HCT116 (cell line): ENCODE data around the gene UGGT2. TPM values are rescaled to one million over a fixed set of nuclear protein-coding genes. Genes with fewer than 3 reads are reported as not detected.

Experiments
- ATAC-seq: fragments of 200-7000 bp; cut with Tn5 transposase; 2 replicates; pipeline ENCODE4 v1.9.1; 2020; ENCODE audit warnings: mild to moderate bottlenecking, moderate library complexity
- BruUV-seq: library from RNA; stranded (reverse); fragments of 400-500 nt; replicated peaks from 2 replicates; lab custom pipeline; 2021; lab: Mats Ljungman, UMichigan
- CTCF ChIA-PET: fragments of 300-600 bp; sonication (Branson Sonifier 250); formaldehyde crosslinking; loops from one replicate; lab custom pipeline; 2021; ENCODE audit warnings: antibody characterized with exemption; lab: Charles Lee
- POLR2A ChIA-PET: fragments of 300-600, 350-600 bp; sonication (Branson Sonifier 250); formaldehyde crosslinking; loops from one replicate; lab custom pipeline; 2021; ENCODE audit warnings: antibody characterized with exemption; lab: Charles Lee
- RAD21 ChIA-PET, 2 experiments: fragments of 300-600 bp; sonication (Branson Sonifier 250); formaldehyde crosslinking; loops; one replicate each; lab custom pipeline; 2023; ENCODE audit warnings: low total read pairs in 2 of 2; ENCODE audit not compliant: uncharacterized antibody in 2 of 2, unreplicated experiment in 2 of 2, low non-redundant PET in 1 of 2; lab: Charles Lee
- DNase-seq: peaks from one replicate; pipeline ENCODE4 v3.0.0-alpha.2; 2010; ENCODE audit warnings: low read depth, low spot score
- H2AFZ ChIP-seq: fragments of 200-600 bp; shearing (Covaris generic), sonication (generic); 2 replicates; pipeline ENCODE4 v1.6.1; 2017; ENCODE audit warnings: low read depth, mixed run types, mixed read lengths, antibody characterized with exemption, low read length; ENCODE audit not compliant: poor library complexity, severe bottlenecking
- H3K27ac ChIP-seq: 2 replicates; pipeline ENCODE4 v1.5.1; 2012; ENCODE audit warnings: low read depth, low read length
- H3K27me3 ChIP-seq: fragments of 200-600 bp; sonication (generic); 2 replicates; pipeline ENCODE4 v1.6.1; 2016; ENCODE audit warnings: mixed run types, low read length, mixed read lengths; ENCODE audit not compliant: insufficient read depth
- H3K36me3 ChIP-seq, 2 experiments: fragments of 200-500 bp in 1 of 2; fragments of 200-600 bp in 1 of 2; sonication (Bioruptor generic) in 1 of 2; sonication (generic) in 1 of 2; 2 replicates each; pipeline versions ENCODE4 v1.5.1 to v1.6.1; 2014 to 2016; ENCODE audit warnings: low read length in 2 of 2, inconsistent platforms in 1 of 2, mixed read lengths in 1 of 2, mixed run types in 1 of 2; ENCODE audit not compliant: insufficient read depth in 2 of 2, control insufficient read depth in 1 of 2
- H3K4me1 ChIP-seq, 2 experiments: fragments of 200-600 bp in 1 of 2; sonication (generic) in 1 of 2; 2 replicates each; pipeline versions ENCODE4 v1.5.1 to v1.6.1; 2012 to 2017; ENCODE audit warnings: low read length in 2 of 2, inconsistent platforms in 1 of 2, mild to moderate bottlenecking in 1 of 2, mixed read lengths in 1 of 2, mixed run types in 1 of 2, moderate library complexity in 1 of 2; ENCODE audit not compliant: insufficient read depth in 2 of 2, control insufficient read depth in 1 of 2
- H3K4me2 ChIP-seq: fragments of 200-600 bp; sonication (generic); 2 replicates; pipeline ENCODE4 v1.6.1; 2017; ENCODE audit warnings: mixed run types, low read length, mixed read lengths
- H3K4me3 ChIP-seq, 2 experiments: fragments of 200-600 bp in 1 of 2; sonication (generic) in 1 of 2; replicated peaks in 1 of 2; 2 replicates each; pipeline ENCODE4 v1.5.1; 2011 to 2016; ENCODE audit warnings: low read length in 2 of 2, control low read depth in 1 of 2, low read depth in 1 of 2, mild to moderate bottlenecking in 1 of 2, mixed read lengths in 1 of 2, mixed run types in 1 of 2
- H3K79me2 ChIP-seq: fragments of 200-600 bp; sonication (generic); 2 replicates; pipeline ENCODE4 v1.6.1; 2017; ENCODE audit warnings: mild to moderate bottlenecking, mixed run types, low read length, moderate library complexity, mixed read lengths; ENCODE audit not compliant: insufficient read depth
- H3K9ac ChIP-seq: fragments of 200-600 bp; sonication (generic); 2 replicates; pipeline ENCODE4 v1.6.1; 2016; ENCODE audit warnings: low read length, mixed read lengths
- H3K9me2 ChIP-seq: fragments of 200-600 bp; sonication (generic), shearing (Covaris generic); 2 replicates; pipeline ENCODE4 v1.6.1; 2017; ENCODE audit warnings: mixed run types, mild to moderate bottlenecking, moderate library complexity; ENCODE audit not compliant: insufficient read depth
- H3K9me3 ChIP-seq, 2 experiments: fragments of 200-500 bp in 1 of 2; fragments of 200-600 bp in 1 of 2; sonication (Bioruptor generic) in 1 of 2; sonication (generic) in 1 of 2; 2 replicates each; pipeline ENCODE4 v1.6.1; 2014 to 2017; ENCODE audit warnings: low read length in 2 of 2, mixed read lengths in 2 of 2, inconsistent platforms in 1 of 2, low read depth in 1 of 2, mild to moderate bottlenecking in 1 of 2, mixed run types in 1 of 2, moderate library complexity in 1 of 2; ENCODE audit not compliant: control insufficient read depth in 1 of 2, insufficient read depth in 1 of 2
- H4K20me1 ChIP-seq: fragments of 200-600 bp; sonication (generic), shearing (Covaris generic); 2 replicates; pipeline ENCODE4 v1.6.1; 2017; ENCODE audit warnings: mixed run types, mild to moderate bottlenecking, moderate library complexity; ENCODE audit not compliant: insufficient read depth
- ATF3 ChIP-seq: IDR thresholded peaks from 2 replicates; pipeline ENCODE4 v1.6.1; 2012
- CBX3 ChIP-seq: IDR thresholded peaks from 2 replicates; pipeline ENCODE4 v1.6.1; 2012; ENCODE audit warnings: low read depth
- CEBPB ChIP-seq: IDR thresholded peaks from 2 replicates; pipeline ENCODE4 v1.6.1; 2012; ENCODE audit warnings: low read depth
- CTCF ChIP-seq, 3 experiments: fragments of 200-600 bp in 1 of 3; sonication (generic) in 1 of 3; IDR thresholded peaks in 2 of 3; conservative IDR thresholded peaks in 1 of 3; 2 replicates each; pipeline ENCODE4 v1.5.1; 2012 to 2017; ENCODE audit warnings: low read depth in 2 of 3, low read length in 2 of 3, antibody characterized with exemption in 1 of 3, borderline replicate concordance in 1 of 3, control low read depth in 1 of 3, mild to moderate bottlenecking in 1 of 3, mixed read lengths in 1 of 3, mixed run types in 1 of 3, moderate library complexity in 1 of 3; ENCODE audit not compliant: insufficient read depth in 1 of 3
- ELF1 ChIP-seq: IDR thresholded peaks from 2 replicates; pipeline ENCODE4 v1.6.1; 2012; ENCODE audit warnings: low read depth, borderline replicate concordance
- EZH2phosphoT487 ChIP-seq: fragments of 200-600 bp; IDR thresholded peaks from 2 replicates; pipeline ENCODE4 v1.6.1; 2018; ENCODE audit warnings: antibody characterized with exemption, borderline replicate concordance
- FOSL1 ChIP-seq: IDR thresholded peaks from 2 replicates; pipeline ENCODE4 v1.6.1; 2012; ENCODE audit warnings: low read depth
- JUND ChIP-seq: IDR thresholded peaks from 2 replicates; pipeline ENCODE4 v1.6.1; 2012
- POLR2AphosphoS5 ChIP-seq: IDR thresholded peaks from 2 replicates; pipeline ENCODE4 v1.6.1; 2011; ENCODE audit warnings: mild to moderate bottlenecking, low read depth, low read length, moderate library complexity
- RAD21 ChIP-seq: IDR thresholded peaks from 2 replicates; pipeline ENCODE4 v1.6.1; 2012; ENCODE audit warnings: low read depth, mild to moderate bottlenecking
- SIN3A ChIP-seq: IDR thresholded peaks from 2 replicates; pipeline ENCODE4 v1.6.1; 2012; ENCODE audit warnings: low read depth
- TCF7L2 ChIP-seq: IDR thresholded peaks from 2 replicates; pipeline ENCODE4 v1.7.0; 2011; ENCODE audit warnings: borderline replicate concordance, inconsistent platforms; ENCODE audit not compliant: insufficient read depth, insufficient read length; ENCODE audit errors: extremely low read depth
- YY1 ChIP-seq: IDR thresholded peaks from 2 replicates; pipeline ENCODE4 v1.6.1; 2011; ENCODE audit warnings: low read length, low read depth, moderate library complexity, mild to moderate bottlenecking; ENCODE audit not compliant: insufficient replicate concordance; ENCODE audit errors: extremely low read depth
- ZFX ChIP-seq: fragments of 450-650 bp; IDR thresholded peaks from 2 replicates; pipeline ENCODE4 v1.6.1; 2017
- ZNF274 ChIP-seq: fragments of 200-500 bp; sonication (Bioruptor generic); IDR thresholded peaks from 2 replicates; pipeline ENCODE4 v1.6.1; 2014; ENCODE audit warnings: mild to moderate bottlenecking, low read depth, low read length, inconsistent platforms
- intact Hi-C: fragments of 100-400 bp; cut with micrococcal nuclease; formaldehyde crosslinking; loops from 2 replicates; pipeline ENCODE4 v1.10.0; 2022
- total RNA-seq: library from RNA; stranded (reverse); gene quantifications from one replicate; pipeline ENCODE4 v1.2.1, GENCODE V29; 2021; ENCODE audit not compliant: unreplicated experiment

Gene UGGT2
- total RNA-seq, 1 experiment from 2014 or later = 27.1 TPM

DNA sequence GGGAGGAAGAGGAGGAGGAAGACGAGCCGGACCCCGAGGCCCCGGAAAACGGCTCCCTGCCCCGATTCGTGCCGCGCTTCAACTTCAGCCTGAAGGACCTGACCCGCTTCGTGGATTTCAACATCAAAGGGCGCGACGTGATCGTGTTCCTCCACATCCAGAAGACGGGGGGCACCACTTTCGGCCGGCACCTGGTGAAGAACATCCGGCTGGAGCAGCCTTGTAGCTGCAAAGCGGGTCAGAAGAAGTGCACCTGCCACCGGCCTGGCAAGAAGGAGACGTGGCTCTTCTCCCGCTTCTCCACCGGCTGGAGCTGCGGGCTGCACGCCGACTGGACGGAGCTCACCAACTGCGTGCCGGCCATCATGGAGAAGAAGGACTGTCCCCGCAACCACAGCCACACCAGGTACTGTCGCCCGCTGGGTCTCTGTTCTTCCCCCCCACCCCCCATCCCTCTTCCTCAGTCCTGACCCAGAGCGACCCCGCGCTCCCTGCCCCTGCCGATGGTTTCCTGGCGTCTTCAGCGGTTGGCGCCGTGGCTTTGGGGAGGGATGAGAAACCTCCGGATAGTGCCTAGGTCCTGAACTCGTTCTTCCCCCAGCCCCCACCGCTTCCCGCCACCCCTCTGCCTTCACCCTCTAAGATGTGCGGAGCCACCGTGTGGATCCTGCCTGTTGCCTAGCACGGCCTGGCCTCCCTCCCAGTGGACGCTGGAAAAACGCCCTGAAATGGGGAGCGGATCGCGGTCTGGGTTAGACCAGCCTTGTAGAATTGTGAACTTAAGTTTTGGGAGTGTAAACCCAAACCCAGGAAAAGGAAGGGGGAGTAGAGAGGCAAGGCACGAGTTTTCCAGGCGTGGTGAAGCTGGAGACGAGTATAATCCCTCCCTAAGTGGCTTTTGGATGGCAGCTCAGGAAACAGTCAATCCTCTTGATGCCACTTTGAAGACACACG is 38.2 kb upstream of the UGGT2 start:
- ATAC-seq = no peak
- Histone ChIP-seq H3K9ac (no peak overlapping the region), H3K36me3 (no peaks in the 10 kb centered on the region), H3K79me2 (no peaks in the 10 kb centered on the region), H3K4me1 (peaks cover 0 to 8% of the 10 kb centered on the region in 2 experiments; a peak in 1 of 4 replicates), H4K20me1 (no peaks in the 10 kb centered on the region; the same call in 1 of the 2 replicates), H3K27ac (no peak overlapping the region), H3K27me3 (peaks cover 59% of the 10 kb centered on the region), H3K9me3 (no peaks in the 10 kb centered on the region), H3K4me3 (no peak overlapping the region), H2AFZ (no peak overlapping the region), H3K9me2 (no peaks in the 10 kb centered on the region), H3K4me2 (no peak overlapping the region)
- CTCF ChIA-PET = no interaction called here
- RAD21 ChIA-PET = no interaction called here
- no TSS peak for BruUV-seq
- intact Hi-C loops = no loop called here
- DNase-seq = no peak
- TF ChIP-seq CBX3 = no peak
- no peak for TF ChIP-seq POLR2AphosphoS5
- no peak for TF ChIP-seq TCF7L2
- POLR2A ChIA-PET = no interaction called here

DNA sequence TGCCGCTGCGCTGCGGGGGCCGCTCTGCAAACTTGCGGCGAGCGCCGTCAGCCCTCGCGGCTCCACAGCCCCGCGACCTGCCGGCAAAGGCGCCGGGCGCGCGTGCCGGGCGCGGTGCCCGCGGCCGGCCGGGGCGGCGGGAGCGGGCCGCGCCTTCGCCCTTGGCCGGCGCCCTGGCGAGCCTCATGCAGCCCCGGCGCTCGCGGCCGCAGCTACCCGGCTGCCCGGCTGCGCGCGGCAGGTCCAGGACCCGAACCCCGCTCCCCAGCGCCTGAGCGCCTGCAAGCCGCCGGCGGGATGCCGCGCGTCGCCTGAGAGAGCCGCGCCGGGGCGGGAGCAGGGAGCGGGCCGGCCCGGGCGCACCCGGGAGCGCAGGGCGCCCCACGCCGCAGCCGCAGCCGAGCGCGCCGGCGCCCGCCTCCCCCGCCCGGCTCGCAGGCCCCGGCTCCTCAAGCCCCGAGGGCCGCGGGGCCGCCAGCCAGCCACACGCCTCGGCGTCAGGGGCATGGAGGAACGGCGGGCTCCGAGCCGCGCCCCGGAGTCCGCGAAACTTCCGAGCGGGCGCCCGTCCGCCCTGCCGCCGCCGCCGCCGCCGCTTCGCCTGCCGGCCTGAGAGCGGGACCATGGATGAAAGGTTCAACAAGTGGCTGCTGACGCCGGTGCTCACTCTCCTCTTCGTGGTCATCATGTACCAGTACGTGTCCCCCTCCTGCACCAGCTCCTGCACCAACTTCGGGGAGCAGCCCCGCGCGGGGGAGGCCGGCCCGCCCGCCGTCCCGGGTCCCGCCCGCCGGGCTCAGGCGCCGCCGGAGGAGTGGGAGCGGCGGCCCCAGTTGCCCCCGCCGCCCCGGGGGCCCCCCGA is 37.3 kb upstream of the UGGT2 start:
- H3K4me1 ChIP-seq = peaks cover 0 to 8% of the 10 kb centered on the region in 2 experiments; a peak in 1 of 4 replicates
- no peaks in the 10 kb centered on the region for H3K36me3 ChIP-seq
- intact Hi-C loops = no loop called here
- H3K9ac ChIP-seq = no peak overlapping the region
- peaks cover 60% of the 10 kb centered on the region for H3K27me3 ChIP-seq
- ATAC-seq = peak; percentile 68
- DNase-seq = no peak
- BruUV-seq = no TSS peak
- H3K4me3 ChIP-seq = peak overlapping the region; percentile 43 to 55
- H2AFZ ChIP-seq = no peak overlapping the region
- H3K9me3 ChIP-seq = no peaks in the 10 kb centered on the region
- H4K20me1 ChIP-seq = no peaks in the 10 kb centered on the region; the same call in 1 of the 2 replicates
- ChIA-PET RAD21 (no interaction called here), CTCF (no interaction called here), POLR2A (no interaction called here)
- no peak overlapping the region for H3K27ac ChIP-seq
- peak overlapping the region; percentile 88 for H3K4me2 ChIP-seq
- no peaks in the 10 kb centered on the region for H3K79me2 ChIP-seq
- H3K9me2 ChIP-seq = no peaks in the 10 kb centered on the region
- TF ChIP-seq ZFX (no peak), FOSL1 (no peak), JUND (no peak), ZNF274 (no peak), YY1 (no peak), ATF3 (no peak), TCF7L2 (no peak), CTCF (IDR thresholded peaks at IDR 0.05 in 2 of 3, conservative IDR thresholded peaks at IDR 0.05 in 1 of 3; ENCODE audit: borderline replicate concordance in 1 of 3, insufficient read depth in 1 of 3, low read depth in 2 of 3, low read length in 2 of 3) (no peak), EZH2phosphoT487 (no peak), RAD21 (no peak), SIN3A (no peak), ELF1 (no peak), CEBPB (no peak)
